OCI-LY1 (cell line): ENCODE results near the gene SEPTIN5.

ENCODE experiments used
- H2AFZ ChIP-seq: fragments of 200-600 bp; sonication (generic), shearing (Covaris generic); 2 replicates; pipeline ENCODE4 v1.6.0; 2014; ENCODE audit warnings: antibody characterized with exemption, mild to moderate bottlenecking, low read length
- H3F3A ChIP-seq: fragments of 200-600 bp; sonication (generic), shearing (Covaris generic); 2 replicates; pipeline ENCODE4 v1.6.0; 2014; ENCODE audit warnings: mild to moderate bottlenecking, antibody characterized with exemption, low read length, moderate library complexity; ENCODE audit not compliant: insufficient read depth
- H3K27ac ChIP-seq: fragments of 200-600 bp; sonication (generic); 2 replicates; pipeline ENCODE4 v1.5.1; 2014; ENCODE audit warnings: low read length, mixed run types, mild to moderate bottlenecking, low read depth; ENCODE audit not compliant: poor library complexity, severe bottlenecking
- H3K27me3 ChIP-seq: fragments of 200-600 bp; sonication (generic); 2 replicates; pipeline ENCODE4 v1.6.0; 2014; ENCODE audit warnings: antibody characterized with exemption, mild to moderate bottlenecking, low read length, moderate library complexity; ENCODE audit not compliant: insufficient read depth
- H3K36me3 ChIP-seq: fragments of 200-600 bp; sonication (generic); 2 replicates; pipeline ENCODE4 v1.6.1; 2014; ENCODE audit warnings: mild to moderate bottlenecking, antibody characterized with exemption, low read length, moderate library complexity, mixed read lengths; ENCODE audit not compliant: insufficient read depth
- H3K4me1 ChIP-seq: fragments of 200-600 bp; sonication (generic); 2 replicates; pipeline ENCODE4 v1.5.1; 2014; ENCODE audit warnings: mild to moderate bottlenecking, low read length, moderate library complexity; ENCODE audit not compliant: insufficient read depth, severe bottlenecking
- H3K4me2 ChIP-seq: fragments of 200-600 bp; sonication (generic), shearing (Covaris generic); 2 replicates; pipeline ENCODE4 v1.6.1; 2014; ENCODE audit warnings: low read length
- H3K4me3 ChIP-seq: fragments of 200-600 bp; sonication (generic); 2 replicates; pipeline ENCODE4 v1.5.1; 2014; ENCODE audit warnings: low read length, low read depth, mild to moderate bottlenecking, mixed read lengths; ENCODE audit not compliant: poor library complexity, severe bottlenecking
- H3K79me2 ChIP-seq: fragments of 200-600 bp; shearing (Covaris generic); 2 replicates; pipeline ENCODE4 v1.6.1; 2016; ENCODE audit warnings: mixed run types, low read length, mixed read lengths; ENCODE audit not compliant: insufficient read depth
- H3K9ac ChIP-seq: fragments of 200-600 bp; sonication (generic), shearing (Covaris generic); 2 replicates; pipeline ENCODE4 v1.6.1; 2014; ENCODE audit warnings: mild to moderate bottlenecking, low read length, mixed read lengths
- H3K9me2 ChIP-seq: fragments of 200-600 bp; sonication (generic), shearing (Covaris generic); 2 replicates; pipeline ENCODE4 v1.6.1; 2014; ENCODE audit warnings: low read depth, mild to moderate bottlenecking, low read length, mixed read lengths
- H3K9me3 ChIP-seq: fragments of 200-600 bp; shearing (Covaris generic); 2 replicates; pipeline ENCODE4 v1.6.1; 2014; ENCODE audit warnings: low read length, mixed read lengths
- H4K20me1 ChIP-seq: fragments of 200-600 bp; sonication (generic), shearing (Covaris generic); 2 replicates; pipeline ENCODE4 v1.6.0; 2016; ENCODE audit warnings: mild to moderate bottlenecking, low read length; ENCODE audit not compliant: insufficient read depth
- EZH2 ChIP-seq: fragments of 200-600 bp; sonication (generic), shearing (Covaris generic); IDR thresholded peaks from 2 replicates; pipeline ENCODE4 v1.8.0; 2017; ENCODE audit warnings: borderline replicate concordance, mixed run types, mild to moderate bottlenecking, antibody characterized with exemption, low read length, moderate library complexity, mixed read lengths
- TF ChIP-seq, protein P1 (sequence below): fragments of 200-600 bp; sonication (generic), shearing (Covaris generic); IDR thresholded peaks from 2 replicates; pipeline ENCODE4 v1.5.1; 2017; ENCODE audit warnings: mild to moderate bottlenecking, antibody characterized with exemption, low read length, moderate library complexity, mixed read lengths

SEPTIN5 gene

GRCh38 chr22:19764636-19765476, 50.6 kb downstream of the SEPTIN5 start:
- no peak overlapping the region for H3K4me3 ChIP-seq
- H3K9me3 ChIP-seq = no peaks in the 10 kb centered on the region
- no peaks in the 10 kb centered on the region for H3K36me3 ChIP-seq
- H3K9me2 ChIP-seq = no peaks in the 10 kb centered on the region
- no peaks in the 10 kb centered on the region for H4K20me1 ChIP-seq
- no peak overlapping the region for H3K9ac ChIP-seq
- H3K79me2 ChIP-seq = no peaks in the 10 kb centered on the region
- H3K4me1 ChIP-seq = peaks cover 8% of the 10 kb centered on the region
- H3K27me3 ChIP-seq = peaks cover 17% of the 10 kb centered on the region
- no peak overlapping the region for H3K27ac ChIP-seq
- H3F3A ChIP-seq = no peaks in the 10 kb centered on the region
- no peak for TF ChIP-seq EZH2
- TF ChIP-seq, protein P1, sequence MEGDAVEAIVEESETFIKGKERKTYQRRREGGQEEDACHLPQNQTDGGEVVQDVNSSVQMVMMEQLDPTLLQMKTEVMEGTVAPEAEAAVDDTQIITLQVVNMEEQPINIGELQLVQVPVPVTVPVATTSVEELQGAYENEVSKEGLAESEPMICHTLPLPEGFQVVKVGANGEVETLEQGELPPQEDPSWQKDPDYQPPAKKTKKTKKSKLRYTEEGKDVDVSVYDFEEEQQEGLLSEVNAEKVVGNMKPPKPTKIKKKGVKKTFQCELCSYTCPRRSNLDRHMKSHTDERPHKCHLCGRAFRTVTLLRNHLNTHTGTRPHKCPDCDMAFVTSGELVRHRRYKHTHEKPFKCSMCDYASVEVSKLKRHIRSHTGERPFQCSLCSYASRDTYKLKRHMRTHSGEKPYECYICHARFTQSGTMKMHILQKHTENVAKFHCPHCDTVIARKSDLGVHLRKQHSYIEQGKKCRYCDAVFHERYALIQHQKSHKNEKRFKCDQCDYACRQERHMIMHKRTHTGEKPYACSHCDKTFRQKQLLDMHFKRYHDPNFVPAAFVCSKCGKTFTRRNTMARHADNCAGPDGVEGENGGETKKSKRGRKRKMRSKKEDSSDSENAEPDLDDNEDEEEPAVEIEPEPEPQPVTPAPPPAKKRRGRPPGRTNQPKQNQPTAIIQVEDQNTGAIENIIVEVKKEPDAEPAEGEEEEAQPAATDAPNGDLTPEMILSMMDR = no peak
- H3K4me2 ChIP-seq = no peak overlapping the region
- H2AFZ ChIP-seq = no peak overlapping the region

- H3K4me3 ChIP-seq = no peak overlapping the region
These were observed 51.4 kb downstream of the SEPTIN5 start for GRCh38 chr22:19765477-19766239.

GRCh38 chr22:19766240-19766510, 51.9 kb downstream of the SEPTIN5 start:
- peaks cover 17% of the 10 kb centered on the region for H3K27me3 ChIP-seq
- H4K20me1 ChIP-seq = no peaks in the 10 kb centered on the region
- H3F3A ChIP-seq = no peaks in the 10 kb centered on the region
- H3K36me3 ChIP-seq = no peaks in the 10 kb centered on the region
- H3K4me1 ChIP-seq = peaks cover 8% of the 10 kb centered on the region
- no peak overlapping the region for H3K9ac ChIP-seq
- H3K9me3 ChIP-seq = no peaks in the 10 kb centered on the region
- no peaks in the 10 kb centered on the region for H3K79me2 ChIP-seq
- H2AFZ ChIP-seq = no peak overlapping the region
- TF ChIP-seq, protein P1 = no peak
- TF ChIP-seq EZH2 = no peak
- no peak overlapping the region for H3K27ac ChIP-seq
- no peaks in the 10 kb centered on the region for H3K9me2 ChIP-seq
- H3K4me2 ChIP-seq = peak overlapping the region; percentile 70; the same call in 1 of the 2 replicates
- no peak overlapping the region for H3K4me3 ChIP-seq

More at GRCh38 chr22:19765477-19766239, 51.4 kb downstream of the SEPTIN5 start:
- Histone ChIP-seq H3K79me2 (no peaks in the 10 kb centered on the region), H2AFZ (no peak overlapping the region), H3K27me3 (peaks cover 17% of the 10 kb centered on the region), H3K36me3 (no peaks in the 10 kb centered on the region), H3F3A (no peaks in the 10 kb centered on the region), H3K9ac (no peak overlapping the region), H3K9me3 (no peaks in the 10 kb centered on the region), H3K4me2 (no peak overlapping the region), H3K27ac (no peak overlapping the region), H4K20me1 (no peaks in the 10 kb centered on the region), H3K9me2 (no peaks in the 10 kb centered on the region), H3K4me1 (peaks cover 8% of the 10 kb centered on the region)
- TF ChIP-seq, protein P1 = no peak
